ENCODE data around the gene WNK2.

The WNK2 gene

GRCh38 chr9:93164085-93164484 lies 19.9 kb upstream of the WNK2 start:
- no peak for FAIRE-seq

- FAIRE-seq = no peak
Observed at GRCh38 chr9:93166699-93167098, 17.2 kb upstream of the WNK2 start.

- FAIRE-seq = no peak
Observed at GRCh38 chr9:93167185-93167584, 16.8 kb upstream of the WNK2 start.

DNA sequence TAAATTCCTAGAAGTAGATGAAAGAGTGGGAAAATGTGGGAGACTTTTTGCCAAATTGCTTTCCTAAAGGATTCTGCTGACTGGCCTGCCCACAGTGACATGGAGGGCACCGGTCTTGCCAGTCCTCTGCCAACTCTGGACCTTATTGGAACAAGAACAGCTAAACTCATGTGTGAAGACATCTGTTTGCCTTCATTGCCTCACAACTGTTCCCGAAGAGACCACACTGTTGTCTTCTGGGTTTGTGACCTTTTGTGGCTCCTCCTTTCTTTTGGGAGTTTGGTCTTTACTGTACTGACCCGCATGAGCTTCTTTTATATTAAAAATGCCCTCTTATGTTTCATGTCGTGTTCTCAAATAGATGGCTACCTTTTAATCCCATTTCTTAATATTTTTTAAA lies 16.1 kb upstream of the WNK2 start:
- FAIRE-seq = no peak

GRCh38 chr9:93168581-93168980 lies 15.4 kb upstream of the WNK2 start:
- no peak for FAIRE-seq

GRCh38 chr9:93169444-93169843 lies 14.5 kb upstream of the WNK2 start:
- FAIRE-seq = no peak

GRCh38 chr9:93170571-93170970 lies 13.4 kb upstream of the WNK2 start:
- FAIRE-seq = no peak

- no peak for FAIRE-seq
Observed at GRCh38 chr9:93171261-93171990, 12.5 kb upstream of the WNK2 start.

GRCh38 chr9:93172666-93173364 lies 11.1 kb upstream of the WNK2 start:
- FAIRE-seq = no peak

DNA sequence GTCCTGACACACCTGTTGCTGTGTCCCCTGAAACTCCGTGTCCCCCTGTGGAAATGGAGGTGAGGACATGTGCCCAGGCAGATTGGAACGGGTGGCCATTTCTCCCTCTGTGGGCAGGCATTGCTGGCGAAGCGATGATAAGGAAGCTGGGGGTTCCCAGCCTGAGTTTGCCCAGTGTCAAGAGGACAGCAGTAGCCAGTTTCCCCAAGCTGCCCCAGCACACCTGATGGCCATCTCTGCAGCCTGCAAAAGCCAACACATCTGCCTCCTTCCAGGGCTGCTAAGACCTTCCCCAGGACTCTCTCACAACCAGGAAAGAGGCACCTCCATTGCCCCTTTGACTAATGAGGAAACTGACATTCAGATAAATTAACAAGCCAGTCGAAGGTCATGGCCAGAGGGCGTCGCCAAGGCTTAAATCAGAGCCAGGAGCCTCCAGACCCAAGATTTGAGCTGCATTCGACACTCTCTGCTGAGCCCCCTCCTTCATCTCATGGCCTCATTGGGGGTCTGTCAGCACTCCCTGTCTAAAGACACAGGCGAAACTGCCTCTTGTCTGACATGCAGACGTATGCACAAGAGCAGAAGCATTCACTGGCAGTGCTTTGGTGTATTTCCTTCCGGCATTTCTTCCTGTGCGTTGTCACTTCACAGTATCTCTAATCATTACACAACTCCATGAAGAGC lies 10.4 kb upstream of the WNK2 start:
- no peak for FAIRE-seq

DNA sequence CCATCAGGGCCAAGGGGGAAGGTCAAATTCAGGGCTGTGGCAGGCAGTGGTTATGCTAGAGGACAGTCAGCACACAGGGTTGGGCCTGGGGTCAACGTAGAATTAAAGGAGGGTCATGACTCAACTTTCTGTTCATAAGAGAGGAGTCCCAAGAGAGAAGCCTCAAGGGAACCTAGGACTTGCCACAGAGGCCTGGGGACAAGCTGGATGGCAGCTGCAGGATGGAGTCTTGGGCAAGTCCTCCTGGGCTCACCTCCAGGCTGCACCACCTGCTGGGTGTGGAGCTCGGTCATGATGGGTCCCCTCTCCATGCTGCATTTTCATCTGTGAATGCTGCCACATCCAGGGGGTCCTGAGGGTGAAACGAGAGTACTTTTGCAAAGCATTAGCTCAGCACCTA lies 9.0 kb upstream of the WNK2 start:
- no peak for FAIRE-seq

- FAIRE-seq = no peak
Observed at GRCh38 chr9:93177676-93178075, 6.3 kb upstream of the WNK2 start.

- no peak for FAIRE-seq
Observed at GRCh38 chr9:93178851-93179786, 4.8 kb upstream of the WNK2 start.

GRCh38 chr9:93180938-93181337 lies 3.0 kb upstream of the WNK2 start:
- FAIRE-seq = no peak

GRCh38 chr9:93181672-93182435 lies 2.1 kb upstream of the WNK2 start:
- no peak for FAIRE-seq

DNA sequence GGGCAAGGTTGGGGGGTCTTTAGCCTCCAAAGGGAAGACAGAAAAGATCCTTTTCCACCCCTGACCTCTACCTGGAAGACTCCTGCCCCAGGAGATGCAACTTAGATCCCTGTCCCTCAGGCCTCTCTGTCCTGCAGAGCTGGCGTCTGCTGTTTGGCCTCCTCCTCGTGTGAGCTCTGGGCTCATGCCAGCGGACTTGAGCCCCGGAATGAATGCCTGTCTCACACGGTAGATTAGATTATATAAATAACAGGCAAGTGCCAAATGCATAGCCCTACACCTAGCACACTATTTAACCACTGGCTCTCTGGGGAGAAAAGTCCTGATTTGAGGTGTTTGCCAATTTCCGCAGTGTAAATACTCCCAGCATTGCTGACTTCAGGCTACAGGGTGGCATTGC lies 1.4 kb upstream of the WNK2 start:
- FAIRE-seq = no peak

DNA sequence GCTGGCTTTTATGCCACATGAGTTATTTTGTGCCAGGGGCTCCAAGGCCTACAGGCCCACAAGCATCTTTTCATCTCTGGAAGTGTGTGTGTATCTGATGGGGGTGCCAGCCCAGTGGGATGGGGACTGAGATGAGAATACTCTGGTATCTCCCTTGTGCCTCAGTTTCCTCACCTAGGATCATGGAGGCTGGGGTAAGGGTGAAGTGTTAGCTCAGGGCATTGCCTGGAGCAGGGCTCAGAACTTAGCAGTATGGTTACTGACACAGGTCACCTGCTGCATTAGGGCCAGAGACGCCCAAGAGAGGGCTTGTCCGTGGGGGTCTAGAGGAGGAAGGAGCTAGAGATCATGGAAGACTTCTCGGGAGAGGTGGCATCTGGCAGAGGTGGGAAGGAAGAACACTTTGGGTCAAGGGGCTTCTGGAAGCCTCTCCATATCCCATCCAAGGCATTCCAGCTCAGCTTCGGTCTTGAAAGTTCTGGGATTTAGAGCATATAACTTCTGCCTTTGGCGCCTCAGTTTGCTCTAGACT lies 742 bp upstream of the WNK2 start:
- no peak for FAIRE-seq

DNA sequence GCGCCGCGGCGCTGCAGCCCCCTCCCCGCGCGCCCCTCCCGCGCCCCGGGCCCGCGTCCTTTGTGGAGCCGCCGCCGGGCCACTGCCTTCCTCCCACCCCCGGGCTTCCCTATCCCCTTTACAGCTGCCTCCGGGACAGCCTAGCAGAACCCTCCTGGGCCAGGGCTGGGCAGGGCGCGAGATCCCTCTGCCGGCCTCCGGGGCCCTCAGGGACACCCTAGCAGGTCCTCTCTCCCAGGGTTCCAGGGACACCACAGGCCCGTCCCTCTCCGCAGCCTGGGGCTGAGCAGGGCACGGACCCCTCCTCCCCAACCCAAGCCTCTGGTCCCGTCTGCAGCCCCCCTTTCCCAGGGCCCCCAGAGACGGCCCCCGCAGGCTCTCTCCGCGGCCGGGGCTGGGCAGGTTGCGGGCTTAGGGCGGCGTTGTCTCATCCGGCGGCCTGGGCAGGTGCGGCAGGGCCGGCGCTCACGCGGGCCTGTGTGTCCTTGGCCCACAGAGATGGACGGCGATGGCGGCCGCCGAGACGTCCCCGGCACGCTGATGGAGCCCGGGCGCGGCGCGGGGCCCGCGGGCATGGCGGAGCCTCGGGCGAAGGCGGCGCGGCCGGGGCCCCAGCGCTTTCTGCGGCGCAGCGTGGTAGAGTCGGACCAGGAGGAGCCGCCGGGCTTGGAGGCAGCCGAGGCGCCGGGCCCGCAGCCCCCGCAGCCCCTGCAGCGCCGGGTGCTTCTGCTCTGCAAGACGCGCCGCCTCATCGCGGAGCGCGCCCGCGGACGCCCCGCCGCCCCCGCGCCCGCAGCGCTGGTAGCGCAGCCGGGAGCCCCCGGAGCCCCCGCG lies 710 bp downstream of the WNK2 start:
- FAIRE-seq = no peak

DNA sequence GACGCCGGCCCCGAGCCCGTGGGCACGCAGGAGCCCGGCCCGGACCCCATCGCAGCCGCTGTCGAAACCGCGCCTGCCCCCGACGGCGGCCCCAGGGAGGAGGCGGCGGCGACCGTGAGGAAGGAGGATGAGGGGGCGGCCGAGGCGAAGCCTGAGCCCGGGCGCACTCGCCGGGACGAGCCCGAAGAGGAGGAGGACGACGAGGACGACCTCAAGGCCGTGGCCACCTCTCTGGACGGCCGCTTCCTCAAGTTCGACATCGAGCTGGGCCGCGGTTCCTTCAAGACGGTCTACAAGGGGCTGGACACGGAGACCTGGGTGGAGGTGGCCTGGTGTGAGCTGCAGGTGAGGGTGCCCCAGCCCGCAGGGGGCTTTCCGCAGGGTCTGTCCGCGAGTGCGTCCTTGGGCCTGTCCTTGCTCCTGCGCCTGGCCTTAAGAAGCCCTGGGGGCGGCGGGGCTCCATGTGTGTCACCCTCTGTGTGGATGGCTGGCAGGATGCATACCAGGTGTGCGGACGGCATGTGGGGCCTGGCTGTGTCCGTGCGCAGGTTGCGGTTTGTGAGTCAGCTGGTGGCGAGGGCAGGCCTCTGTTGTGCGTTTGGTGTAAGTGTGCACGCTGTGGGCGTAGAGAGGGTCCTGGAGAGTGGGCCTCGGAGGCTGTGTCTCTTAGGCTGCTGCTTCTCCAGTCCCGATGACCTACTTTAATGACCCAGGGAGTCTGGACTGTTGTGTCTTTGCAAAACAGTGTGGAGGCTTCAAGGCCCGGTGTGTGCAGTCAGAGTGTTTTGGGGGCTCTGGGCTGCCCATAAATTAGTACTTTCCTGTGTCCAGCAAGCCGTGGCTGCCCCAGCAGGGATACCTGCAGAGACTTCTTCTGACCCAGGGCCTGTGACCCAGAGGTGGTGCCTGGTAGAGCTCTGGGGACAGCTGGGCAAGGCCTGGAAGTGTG lies 1.6 kb downstream of the WNK2 start:
- FAIRE-seq = no peak

Measured in A204.1 (cell line).